Loucy (cell line): Measurements from ENCODE around the gene TWNK.

Experiments
- CTCF ChIP-seq: fragments of 200-600 bp; sonication (generic); conservative IDR thresholded peaks from 2 replicates; pipeline ENCODE4 v1.5.1; 2014; ENCODE audit warnings: mild to moderate bottlenecking, antibody characterized with exemption, low read length
- EZH2phosphoT487 ChIP-seq: fragments of 200-600 bp; IDR thresholded peaks from 2 replicates; pipeline ENCODE4 v1.6.1; 2018; ENCODE audit warnings: antibody characterized with exemption, mild to moderate bottlenecking, moderate library complexity, borderline replicate concordance

- TF ChIP-seq CTCF (peak; percentile 91), EZH2phosphoT487 (no peak)
Observed at GRCh38 chr10:101012525-101013364, 25.4 kb downstream of the TWNK start.
